Panc1 (cell line): ENCODE results near the gene BNIP5. TPM values are rescaled to one million over a fixed set of nuclear protein-coding genes. Genes with fewer than 3 reads are reported as not detected.

Source experiments
- ATAC-seq: fragments of 200-7000 bp; cut with Tn5 transposase; 2 replicates; pipeline ENCODE4 v1.9.1; 2020; ENCODE audit warnings: mild to moderate bottlenecking, moderate library complexity
- BruUV-seq: library from RNA; stranded (reverse); fragments of 400-500 nt; replicated peaks from 2 replicates; lab custom pipeline; 2021; lab: Mats Ljungman, UMichigan
- CTCF ChIA-PET: fragments of 300-600 bp; sonication (Branson Sonifier 250); formaldehyde crosslinking; loops from one replicate; lab custom pipeline; 2022; ENCODE audit warnings: antibody characterized with exemption; lab: Charles Lee
- POLR2A ChIA-PET: fragments of 300-600 bp; sonication (Branson Sonifier 250); formaldehyde crosslinking; loops from one replicate; lab custom pipeline; 2022; ENCODE audit warnings: antibody characterized with exemption; lab: Charles Lee
- DNase-seq: peaks from one replicate; pipeline ENCODE4 v3.0.0-alpha.2; 2010; ENCODE audit warnings: low read depth, low spot score
- H3K27ac ChIP-seq: 2 replicates; pipeline ENCODE4 v1.5.1; 2011; ENCODE audit warnings: mild to moderate bottlenecking, low read length, inconsistent platforms
- H3K27me3 ChIP-seq: fragments of 200-500 bp; sonication (Bioruptor generic); 2 replicates; pipeline ENCODE4 v1.6.0; 2014; ENCODE audit warnings: low read length, inconsistent platforms; ENCODE audit not compliant: control insufficient read depth, insufficient read depth
- H3K36me3 ChIP-seq: fragments of 200-500 bp; sonication (Bioruptor generic); 2 replicates; pipeline ENCODE4 v1.5.1; 2014; ENCODE audit warnings: inconsistent platforms, mild to moderate bottlenecking, low read length, moderate library complexity; ENCODE audit not compliant: control insufficient read depth, insufficient read depth
- H3K4me1 ChIP-seq: 2 replicates; pipeline ENCODE4 v1.5.1; 2011; ENCODE audit warnings: inconsistent platforms, mild to moderate bottlenecking, low read length, moderate library complexity; ENCODE audit not compliant: control insufficient read depth, insufficient read depth
- H3K4me3 ChIP-seq, 2 experiments: 2 replicates each; pipeline ENCODE4 v1.5.1; 2011 to 2012; ENCODE audit warnings: low read depth in 2 of 2, low read length in 2 of 2, mild to moderate bottlenecking in 2 of 2, inconsistent platforms in 1 of 2, moderate library complexity in 1 of 2
- H3K9me3 ChIP-seq: fragments of 200-500 bp; sonication (Bioruptor generic); 2 replicates; pipeline ENCODE4 v1.5.1; 2014; ENCODE audit warnings: low read depth, mild to moderate bottlenecking, inconsistent platforms, low read length, moderate library complexity; ENCODE audit not compliant: control insufficient read depth, insufficient read depth
- POLR2AphosphoS5 ChIP-seq: IDR thresholded peaks from 2 replicates; pipeline ENCODE4 v1.6.1; 2012; ENCODE audit warnings: mild to moderate bottlenecking, low read depth, low read length, moderate library complexity
- REST ChIP-seq, 2 experiments: IDR thresholded peaks; 2 replicates each; pipeline ENCODE4 v1.6.1; 2011 to 2012; ENCODE audit warnings: low read depth in 2 of 2, control low read depth in 1 of 2, low read length in 1 of 2, mild to moderate bottlenecking in 1 of 2, moderate library complexity in 1 of 2; ENCODE audit not compliant: insufficient read depth in 1 of 2
- SIN3A ChIP-seq: IDR thresholded peaks from 2 replicates; pipeline ENCODE4 v1.6.1; 2012; ENCODE audit warnings: low read depth, mild to moderate bottlenecking, low read length, moderate library complexity, borderline replicate concordance; ENCODE audit not compliant: insufficient read depth
- TCF7L2 ChIP-seq: IDR thresholded peaks from 2 replicates; pipeline ENCODE4 v1.6.1; 2011; ENCODE audit warnings: mild to moderate bottlenecking, low read depth, low read length, inconsistent platforms
- in situ Hi-C: cut with HindIII; loops from 2 replicates; pipeline ENCODE4 v1.10.0; 2016; ENCODE audit warnings: low sequenced_read_pairs, low pct_unique_long_range_greater_than_20kb
- intact Hi-C: fragments of 100-400 bp; cut with micrococcal nuclease; formaldehyde crosslinking; loops from one replicate; pipeline ENCODE4 v1.10.0; 2022; ENCODE audit not compliant: unreplicated experiment
- total RNA-seq: library from RNA; stranded (reverse); gene quantifications from one replicate; pipeline ENCODE4 v1.2.1, GENCODE V29; 2021; ENCODE audit not compliant: unreplicated experiment
- TF ChIP-seq, protein P1 (sequence below): fragments of 450-650 bp; IDR thresholded peaks from 2 replicates; pipeline ENCODE4 v1.5.1; 2017; ENCODE audit warnings: mild to moderate bottlenecking

BNIP5 gene
- total RNA-seq, 1 experiment from 2014 or later, result not detected

- H3K4me1 ChIP-seq, result peaks cover 15% of the 10 kb centered on the region
- no peak for ATAC-seq
- no peak overlapping the region for H3K27ac ChIP-seq
- in situ Hi-C loops, result no loop called here
- TF ChIP-seq TCF7L2 (no peak), SIN3A (no peak), POLR2AphosphoS5 (no peak), REST (IDR thresholded peaks at IDR 0.05; ENCODE audit: insufficient read depth in 1 of 2, low read depth in 2 of 2, low read length in 1 of 2) (no peak)
- TF ChIP-seq, protein P1, sequence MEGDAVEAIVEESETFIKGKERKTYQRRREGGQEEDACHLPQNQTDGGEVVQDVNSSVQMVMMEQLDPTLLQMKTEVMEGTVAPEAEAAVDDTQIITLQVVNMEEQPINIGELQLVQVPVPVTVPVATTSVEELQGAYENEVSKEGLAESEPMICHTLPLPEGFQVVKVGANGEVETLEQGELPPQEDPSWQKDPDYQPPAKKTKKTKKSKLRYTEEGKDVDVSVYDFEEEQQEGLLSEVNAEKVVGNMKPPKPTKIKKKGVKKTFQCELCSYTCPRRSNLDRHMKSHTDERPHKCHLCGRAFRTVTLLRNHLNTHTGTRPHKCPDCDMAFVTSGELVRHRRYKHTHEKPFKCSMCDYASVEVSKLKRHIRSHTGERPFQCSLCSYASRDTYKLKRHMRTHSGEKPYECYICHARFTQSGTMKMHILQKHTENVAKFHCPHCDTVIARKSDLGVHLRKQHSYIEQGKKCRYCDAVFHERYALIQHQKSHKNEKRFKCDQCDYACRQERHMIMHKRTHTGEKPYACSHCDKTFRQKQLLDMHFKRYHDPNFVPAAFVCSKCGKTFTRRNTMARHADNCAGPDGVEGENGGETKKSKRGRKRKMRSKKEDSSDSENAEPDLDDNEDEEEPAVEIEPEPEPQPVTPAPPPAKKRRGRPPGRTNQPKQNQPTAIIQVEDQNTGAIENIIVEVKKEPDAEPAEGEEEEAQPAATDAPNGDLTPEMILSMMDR, result no peak
- no TSS peak for BruUV-seq
- H3K36me3 ChIP-seq, result no peaks in the 10 kb centered on the region
- intact Hi-C loops, result no loop called here
- CTCF ChIA-PET, result no interaction called here
- POLR2A ChIA-PET, result no interaction called here
- DNase-seq, result no peak
- H3K27me3 ChIP-seq, result peaks cover 16% of the 10 kb centered on the region
- H3K9me3 ChIP-seq, result no peaks in the 10 kb centered on the region
- H3K4me3 ChIP-seq, result no peak overlapping the region
Observed at GRCh38 chr6:36336208-36336710, 429 bp downstream of the BNIP5 start.

DNA sequence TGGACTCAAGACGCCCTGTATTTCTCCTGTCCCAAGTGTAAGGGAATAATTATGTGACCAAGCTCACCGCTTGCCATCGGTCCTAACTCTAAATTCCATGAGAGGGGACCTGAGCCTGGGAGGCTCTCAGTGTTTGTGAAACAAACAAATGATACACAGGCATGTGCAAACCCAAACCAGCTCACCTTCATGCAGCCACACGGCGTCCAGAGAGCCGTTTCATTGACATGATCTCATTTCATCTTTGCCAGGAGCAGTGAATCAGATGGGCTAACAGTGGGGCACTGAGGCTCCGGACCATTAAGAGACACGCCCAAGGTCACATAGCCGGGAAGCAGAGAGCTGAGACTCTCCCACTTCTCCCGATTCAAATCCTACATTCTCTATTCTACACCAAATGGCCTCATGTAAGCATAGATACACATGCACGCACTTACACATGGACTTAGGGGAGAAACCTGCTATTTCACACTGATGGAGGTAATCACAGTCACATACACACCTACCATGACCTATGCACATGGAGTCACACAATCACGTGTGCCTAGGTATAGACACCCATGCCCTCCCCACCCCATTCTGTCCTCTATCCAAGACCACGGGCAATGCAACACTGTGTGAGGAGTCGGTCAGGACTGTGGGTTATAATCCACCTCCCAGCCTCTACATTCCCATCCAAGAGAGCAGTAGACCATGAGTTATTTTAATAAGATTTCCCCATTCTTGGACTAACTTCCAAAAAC lies 1.1 kb downstream of the BNIP5 start:
- H3K36me3 ChIP-seq, result no peaks in the 10 kb centered on the region
- BruUV-seq, result no TSS peak
- no peaks in the 10 kb centered on the region for H3K9me3 ChIP-seq
- in situ Hi-C loops, result no loop called here
- H3K4me1 ChIP-seq, result peaks cover 11% of the 10 kb centered on the region
- ATAC-seq, result no peak
- POLR2A ChIA-PET, result no interaction called here
- no peak overlapping the region for H3K4me3 ChIP-seq
- no peak for TF ChIP-seq SIN3A
- TF ChIP-seq, protein P1, result no peak
- TF ChIP-seq POLR2AphosphoS5, result no peak
- TF ChIP-seq TCF7L2, result no peak
- TF ChIP-seq REST (IDR thresholded peaks at IDR 0.05; ENCODE audit: insufficient read depth in 1 of 2, low read depth in 2 of 2, low read length in 1 of 2), result no peak
- intact Hi-C loops, result no loop called here
- no peak overlapping the region for H3K27ac ChIP-seq
- CTCF ChIA-PET, result interaction anchor here (0.6 kb wide), 1 partner anchor 26 kb away, joined by 3 read pairs; no protein-coding TSS in a partner anchor
- DNase-seq, result no peak
- H3K27me3 ChIP-seq, result peaks cover 16% of the 10 kb centered on the region
